DOHH2 (cell line): ENCODE data around the gene PIWIL4.

Experiments used
- H3F3A ChIP-seq: fragments of 200-600 bp; sonication (generic), shearing (Covaris generic); 2 replicates; pipeline ENCODE4 v1.6.0; 2016; ENCODE audit warnings: antibody characterized with exemption, mild to moderate bottlenecking; ENCODE audit not compliant: control insufficient read depth, insufficient read depth
- H3K27ac ChIP-seq: fragments of 200-600 bp; sonication (generic); 2 replicates; pipeline ENCODE4 v1.5.1; 2014; ENCODE audit warnings: low read depth, mild to moderate bottlenecking, low read length, moderate library complexity
- H3K27me3 ChIP-seq: fragments of 200-600 bp; sonication (generic); 2 replicates; pipeline ENCODE4 v1.6.1; 2014; ENCODE audit warnings: mild to moderate bottlenecking, low read length, mixed read lengths; ENCODE audit not compliant: control insufficient read depth
- H3K36me3 ChIP-seq: fragments of 200-600 bp; sonication (generic); 2 replicates; pipeline ENCODE4 v1.6.1; 2014; ENCODE audit warnings: mild to moderate bottlenecking, low read length, moderate library complexity, mixed read lengths; ENCODE audit not compliant: control insufficient read depth
- H3K4me1 ChIP-seq: fragments of 200-600 bp; sonication (generic); 2 replicates; pipeline ENCODE4 v1.6.1; 2014; ENCODE audit warnings: mild to moderate bottlenecking, low read length, mixed read lengths; ENCODE audit not compliant: control insufficient read depth
- H3K4me2 ChIP-seq: fragments of 200-600 bp; sonication (generic); 2 replicates; pipeline ENCODE4 v1.6.0; 2014; ENCODE audit warnings: mild to moderate bottlenecking, low read length, moderate library complexity
- H3K4me3 ChIP-seq: fragments of 200-600 bp; sonication (generic); 2 replicates; pipeline ENCODE4 v1.5.1; 2014; ENCODE audit warnings: mild to moderate bottlenecking, low read length, mixed read lengths
- H3K79me2 ChIP-seq: fragments of 200-600 bp; sonication (generic); 2 replicates; pipeline ENCODE4 v1.6.1; 2014; ENCODE audit warnings: mild to moderate bottlenecking, low read length, mixed read lengths; ENCODE audit not compliant: control insufficient read depth
- H3K9me2 ChIP-seq: fragments of 200-600 bp; sonication (generic); replicated peaks from 2 replicates; pipeline ENCODE4 v1.6.1; 2014; ENCODE audit warnings: mild to moderate bottlenecking, low read length, mixed read lengths; ENCODE audit not compliant: control insufficient read depth
- H3K9me3 ChIP-seq: fragments of 200-600 bp; sonication (generic); 2 replicates; pipeline ENCODE4 v1.6.1; 2014; ENCODE audit warnings: antibody characterized with exemption, low read length, mixed read lengths; ENCODE audit not compliant: control insufficient read depth, insufficient read depth
- H4K20me1 ChIP-seq: fragments of 200-600 bp; sonication (generic); 2 replicates; pipeline ENCODE4 v1.6.0; 2014; ENCODE audit warnings: low read depth, mild to moderate bottlenecking, antibody characterized with exemption, low read length, moderate library complexity; ENCODE audit not compliant: control insufficient read depth, insufficient read depth
- EZH2phosphoT487 ChIP-seq: fragments of 200-600 bp; sonication (generic); IDR thresholded peaks from 2 replicates; pipeline ENCODE4 v1.6.1; 2017; ENCODE audit warnings: borderline replicate concordance, mild to moderate bottlenecking, antibody characterized with exemption, low read length, moderate library complexity, mixed read lengths
- TF ChIP-seq, protein P1 (sequence below): fragments of 200-600 bp; sonication (generic); IDR thresholded peaks from one replicate; pipeline ENCODE4 v1.5.1; 2014; ENCODE audit warnings: antibody characterized with exemption, mild to moderate bottlenecking, low read depth, low read length; ENCODE audit not compliant: poor library complexity, severe bottlenecking

The PIWIL4 gene

DNA sequence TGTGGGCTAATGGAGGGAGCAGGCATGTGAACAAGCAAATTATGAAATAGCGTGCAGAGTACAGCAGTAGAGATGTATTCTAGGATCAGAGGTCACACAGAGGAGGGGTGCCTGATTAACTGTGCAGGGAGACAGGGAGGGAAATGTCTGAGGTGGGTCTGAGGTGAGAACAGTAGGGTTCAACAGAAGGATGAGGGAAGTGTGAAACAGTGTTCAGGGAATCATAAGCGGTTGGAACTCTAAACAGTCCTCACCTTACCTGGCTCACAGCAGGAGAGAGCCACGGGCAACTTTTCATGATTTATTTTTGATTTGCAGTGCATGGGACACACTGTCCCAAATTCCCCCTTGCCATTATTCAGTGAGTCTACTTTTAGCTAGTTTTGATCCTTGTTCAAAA, 90.5 kb downstream of the PIWIL4 start:
- Histone ChIP-seq H3K9me2 (no peaks in the 10 kb centered on the region), H3K27me3 (peaks cover 4% of the 10 kb centered on the region), H3F3A (no peaks in the 10 kb centered on the region), H3K79me2 (no peaks in the 10 kb centered on the region), H3K4me2 (no peak overlapping the region), H3K27ac (no peak overlapping the region), H3K4me3 (no peak overlapping the region), H4K20me1 (no peaks in the 10 kb centered on the region), H3K4me1 (no peaks in the 10 kb centered on the region), H3K9me3 (no peaks in the 10 kb centered on the region), H3K36me3 (no peaks in the 10 kb centered on the region)
- TF ChIP-seq, protein P1, sequence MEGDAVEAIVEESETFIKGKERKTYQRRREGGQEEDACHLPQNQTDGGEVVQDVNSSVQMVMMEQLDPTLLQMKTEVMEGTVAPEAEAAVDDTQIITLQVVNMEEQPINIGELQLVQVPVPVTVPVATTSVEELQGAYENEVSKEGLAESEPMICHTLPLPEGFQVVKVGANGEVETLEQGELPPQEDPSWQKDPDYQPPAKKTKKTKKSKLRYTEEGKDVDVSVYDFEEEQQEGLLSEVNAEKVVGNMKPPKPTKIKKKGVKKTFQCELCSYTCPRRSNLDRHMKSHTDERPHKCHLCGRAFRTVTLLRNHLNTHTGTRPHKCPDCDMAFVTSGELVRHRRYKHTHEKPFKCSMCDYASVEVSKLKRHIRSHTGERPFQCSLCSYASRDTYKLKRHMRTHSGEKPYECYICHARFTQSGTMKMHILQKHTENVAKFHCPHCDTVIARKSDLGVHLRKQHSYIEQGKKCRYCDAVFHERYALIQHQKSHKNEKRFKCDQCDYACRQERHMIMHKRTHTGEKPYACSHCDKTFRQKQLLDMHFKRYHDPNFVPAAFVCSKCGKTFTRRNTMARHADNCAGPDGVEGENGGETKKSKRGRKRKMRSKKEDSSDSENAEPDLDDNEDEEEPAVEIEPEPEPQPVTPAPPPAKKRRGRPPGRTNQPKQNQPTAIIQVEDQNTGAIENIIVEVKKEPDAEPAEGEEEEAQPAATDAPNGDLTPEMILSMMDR = no peak
- no peak for TF ChIP-seq EZH2phosphoT487

DNA sequence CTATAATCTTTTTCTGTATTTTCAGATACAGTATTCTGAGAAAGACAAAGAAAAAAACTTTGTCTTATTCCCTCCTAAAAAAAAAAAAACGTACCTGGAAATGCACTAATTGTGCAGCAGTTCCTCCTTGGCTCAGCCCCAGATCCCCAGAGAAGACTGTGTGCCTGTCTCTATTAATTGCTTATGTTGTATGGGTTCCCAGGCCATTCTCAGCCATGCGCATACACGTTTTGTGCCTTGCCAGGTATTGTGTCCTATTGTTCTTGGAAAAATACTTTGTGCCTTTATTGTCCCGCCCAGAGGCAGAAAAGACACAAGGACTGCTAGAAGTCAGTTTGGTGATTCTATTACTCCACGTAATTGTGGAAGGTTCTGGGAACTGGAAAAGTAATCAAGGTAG, 91.2 kb downstream of the PIWIL4 start:
- no peak overlapping the region for H3K4me2 ChIP-seq
- H4K20me1 ChIP-seq = no peaks in the 10 kb centered on the region
- H3F3A ChIP-seq = no peaks in the 10 kb centered on the region
- H3K9me2 ChIP-seq = no peaks in the 10 kb centered on the region
- H3K4me3 ChIP-seq = no peak overlapping the region
- TF ChIP-seq, protein P1 = no peak
- no peak for TF ChIP-seq EZH2phosphoT487
- H3K79me2 ChIP-seq = no peaks in the 10 kb centered on the region
- no peaks in the 10 kb centered on the region for H3K4me1 ChIP-seq
- no peaks in the 10 kb centered on the region for H3K9me3 ChIP-seq
- no peaks in the 10 kb centered on the region for H3K36me3 ChIP-seq
- H3K27ac ChIP-seq = no peak overlapping the region
- peaks cover 4% of the 10 kb centered on the region for H3K27me3 ChIP-seq

DNA sequence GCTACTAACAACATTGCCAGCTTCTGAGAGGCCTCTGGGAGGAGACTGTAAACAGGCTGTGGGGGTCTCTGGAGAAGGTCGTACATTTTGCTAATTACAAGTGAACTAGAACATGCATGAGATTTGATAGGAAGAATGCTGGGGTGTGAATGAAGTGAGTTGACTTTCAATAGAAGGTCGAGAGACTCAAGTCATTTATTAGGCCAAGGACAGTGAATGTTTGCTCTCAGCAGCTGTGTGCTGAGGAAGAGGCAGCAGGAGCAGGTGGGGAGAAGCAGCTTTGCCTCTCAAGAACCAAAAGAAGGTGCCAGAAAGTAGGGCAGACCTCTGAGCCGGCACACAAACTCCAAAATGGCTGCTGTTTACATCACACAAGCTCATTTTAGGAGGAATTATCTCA, 91.7 kb downstream of the PIWIL4 start:
- H3K27ac ChIP-seq = no peak overlapping the region
- H3K27me3 ChIP-seq = peaks cover 4% of the 10 kb centered on the region
- H3F3A ChIP-seq = no peaks in the 10 kb centered on the region
- no peaks in the 10 kb centered on the region for H3K4me1 ChIP-seq
- H4K20me1 ChIP-seq = no peaks in the 10 kb centered on the region
- no peaks in the 10 kb centered on the region for H3K9me3 ChIP-seq
- no peak overlapping the region for H3K4me3 ChIP-seq
- no peaks in the 10 kb centered on the region for H3K36me3 ChIP-seq
- no peaks in the 10 kb centered on the region for H3K9me2 ChIP-seq
- TF ChIP-seq EZH2phosphoT487 = no peak
- TF ChIP-seq, protein P1 = no peak
- H3K79me2 ChIP-seq = no peaks in the 10 kb centered on the region
- H3K4me2 ChIP-seq = no peak overlapping the region

DNA sequence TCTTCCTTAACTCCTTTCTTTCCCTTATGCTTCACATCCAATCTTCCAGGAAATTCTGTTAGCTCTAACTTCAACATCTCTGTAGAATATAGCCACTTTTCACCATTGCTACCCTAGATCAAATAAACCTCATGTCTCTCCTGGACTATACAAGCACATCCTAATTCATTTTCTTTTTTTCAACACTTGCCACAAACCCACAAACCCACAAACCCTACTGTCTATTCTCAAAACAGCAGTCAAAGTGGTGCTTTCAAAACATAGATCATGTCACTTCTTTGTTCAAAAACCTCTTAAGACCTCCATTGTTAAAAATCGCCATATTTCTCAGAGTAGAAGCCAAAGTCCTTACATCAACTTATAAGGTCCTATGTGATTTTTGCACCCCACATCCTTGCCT, 94.3 kb downstream of the PIWIL4 start:
- Histone ChIP-seq H3K4me1 (no peaks in the 10 kb centered on the region), H3K4me3 (no peak overlapping the region), H3K9me3 (no peaks in the 10 kb centered on the region), H3K27ac (no peak overlapping the region), H3K4me2 (no peak overlapping the region), H3K9me2 (no peaks in the 10 kb centered on the region), H3K36me3 (no peaks in the 10 kb centered on the region), H3K27me3 (peaks cover 4% of the 10 kb centered on the region), H3F3A (no peaks in the 10 kb centered on the region), H4K20me1 (no peaks in the 10 kb centered on the region), H3K79me2 (no peaks in the 10 kb centered on the region)
- TF ChIP-seq EZH2phosphoT487 = no peak
- TF ChIP-seq, protein P1 = no peak
